Fibroblast of lung (primary cell): ENCODE data around the gene NACAD. TPM values are rescaled to one million over a fixed set of nuclear protein-coding genes. Genes with fewer than 3 reads are reported as not detected.

Experiments
- DNase-seq, 2 donors: peaks; one replicate each; pipeline versions ENCODE4 v3.0.0 to v3.0.0-alpha.2; 2010; ENCODE audit warnings: low read depth in 2 of 2
- H2AFZ ChIP-seq: 2 replicates; pipeline ENCODE4 v1.5.1; 2012; ENCODE audit warnings: low read length, control low read depth, inconsistent platforms
- H3K27ac ChIP-seq: 2 replicates; pipeline ENCODE4 v1.5.1; 2011; ENCODE audit warnings: low read length, control low read depth; ENCODE audit not compliant: insufficient read depth
- H3K27me3 ChIP-seq: 2 replicates; pipeline ENCODE4 v1.5.1; 2011; ENCODE audit warnings: mild to moderate bottlenecking, low read length; ENCODE audit not compliant: control insufficient read depth, insufficient read depth
- H3K36me3 ChIP-seq: 2 replicates; pipeline ENCODE4 v1.5.1; 2011; ENCODE audit warnings: low read length; ENCODE audit not compliant: control insufficient read depth, insufficient read depth
- H3K4me1 ChIP-seq: 2 replicates; pipeline ENCODE4 v1.5.1; 2011; ENCODE audit warnings: low read length; ENCODE audit not compliant: control insufficient read depth, insufficient read depth; ENCODE audit errors: extremely low read depth
- H3K4me2 ChIP-seq: 2 replicates; pipeline ENCODE4 v1.5.1; 2011; ENCODE audit warnings: low read length, control low read depth; ENCODE audit not compliant: insufficient read depth; ENCODE audit errors: extremely low read depth
- H3K4me3 ChIP-seq, 4 experiments: fragments of 200-600 bp in 1 of 4; sonication (generic) in 1 of 4; replicated peaks in 1 of 4; 2 replicates each; pipeline ENCODE4 v1.5.1; 2011 to 2016; ENCODE audit warnings: low read length in 4 of 4, low read depth in 3 of 4, mild to moderate bottlenecking in 3 of 4, control low read depth in 2 of 4, inconsistent platforms in 1 of 4, mixed read lengths in 1 of 4; ENCODE audit not compliant: insufficient read depth in 1 of 4; ENCODE audit errors: control extremely low read depth in 1 of 4
- H3K79me2 ChIP-seq: 2 replicates; pipeline ENCODE4 v1.5.1; 2012; ENCODE audit warnings: mild to moderate bottlenecking, low read length, inconsistent platforms; ENCODE audit not compliant: control insufficient read depth, insufficient read depth
- H3K9ac ChIP-seq: 2 replicates; pipeline ENCODE4 v1.5.1; 2011; ENCODE audit warnings: mild to moderate bottlenecking, low read length, control low read depth; ENCODE audit not compliant: insufficient read depth
- H3K9me3 ChIP-seq: 2 replicates; pipeline ENCODE4 v1.5.1; 2012; ENCODE audit warnings: low read depth, low read length; ENCODE audit not compliant: control insufficient read depth, insufficient read depth
- H4K20me1 ChIP-seq: 2 replicates; pipeline ENCODE4 v1.5.1; 2011; ENCODE audit warnings: low read length; ENCODE audit not compliant: control insufficient read depth, insufficient read depth; ENCODE audit errors: extremely low read depth
- CTCF ChIP-seq, 2 donors: IDR thresholded peaks in 1 of 2; conservative IDR thresholded peaks in 1 of 2; 1 replicate in 1 of 2; 2 replicates in 1 of 2; pipeline ENCODE4 v1.5.1; 2011 to 2012; ENCODE audit warnings: low read length in 2 of 2, control low read depth in 1 of 2, inconsistent platforms in 1 of 2, low read depth in 1 of 2, mild to moderate bottlenecking in 1 of 2
- EZH2 ChIP-seq: IDR thresholded peaks from 2 replicates; pipeline ENCODE4 v1.5.1; 2012; ENCODE audit warnings: low read length, control low read depth, mild to moderate bottlenecking; ENCODE audit errors: missing control alignments
- polyA plus RNA-seq, 2 donors: library from polyadenylated mRNA; depleted of rRNA in 1 of 2; stranded (reverse) in 1 of 2; unstranded in 1 of 2; fragments of >200 nt; gene quantifications; 2 replicates each; pipeline ENCODE4 v1.2.1, GENCODE V29; 2011 to 2012; ENCODE audit warnings: missing spikeins in 1 of 2
- total RNA-seq: library from RNA; depleted of rRNA; stranded (reverse); fragments of >200 nt; gene quantifications from 2 replicates; pipeline ENCODE4 v1.2.1, GENCODE V29; 2014

NACAD gene
- total and polyA plus RNA-seq, 2 donors (not counting 1 experiment from before 2014, with no cell fraction given) = 0.41 to 2.8 TPM

- H3K9me3 ChIP-seq = no peaks in the 10 kb centered on the region
- DNase-seq = no peak
- H3K4me2 ChIP-seq = no peak overlapping the region
- H3K27me3 ChIP-seq = no peaks in the 10 kb centered on the region
- no peak overlapping the region for H2AFZ ChIP-seq
- TF ChIP-seq EZH2 (no peak), CTCF (conservative IDR thresholded peaks at IDR 0.05 in 1 of 2, IDR thresholded peaks at IDR 0.05 in 1 of 2; ENCODE audit: low read depth in 1 of 2, low read length in 2 of 2) (no peak)
- H3K27ac ChIP-seq = no peak overlapping the region
- no peaks in the 10 kb centered on the region for H3K79me2 ChIP-seq
- H3K9ac ChIP-seq = no peak overlapping the region
- no peaks in the 10 kb centered on the region for H3K36me3 ChIP-seq
- no peaks in the 10 kb centered on the region for H3K4me1 ChIP-seq
- no peaks in the 10 kb centered on the region for H4K20me1 ChIP-seq
- H3K4me3 ChIP-seq = no peak overlapping the region
Measured at GRCh38 chr7:45126920-45127319, 38.2 kb upstream of the NACAD start.

- H3K27me3 ChIP-seq = no peaks in the 10 kb centered on the region
- no peak overlapping the region for H3K27ac ChIP-seq
- H2AFZ ChIP-seq = no peak overlapping the region
- H3K36me3 ChIP-seq = no peaks in the 10 kb centered on the region
- H3K9ac ChIP-seq = no peak overlapping the region
- H3K79me2 ChIP-seq = no peaks in the 10 kb centered on the region
- no peak for TF ChIP-seq EZH2
- no peak for TF ChIP-seq CTCF (conservative IDR thresholded peaks at IDR 0.05 in 1 of 2, IDR thresholded peaks at IDR 0.05 in 1 of 2; ENCODE audit: low read depth in 1 of 2, low read length in 2 of 2)
- H3K9me3 ChIP-seq = no peaks in the 10 kb centered on the region
- no peak overlapping the region for H3K4me3 ChIP-seq
- H3K4me1 ChIP-seq = no peaks in the 10 kb centered on the region
- H3K4me2 ChIP-seq = no peak overlapping the region
- no peaks in the 10 kb centered on the region for H4K20me1 ChIP-seq
- no peak for DNase-seq
Measured at GRCh38 chr7:45126201-45126600, 37.4 kb upstream of the NACAD start.

GRCh38 chr7:45125193-45125904 lies 36.6 kb upstream of the NACAD start:
- H3K4me1 ChIP-seq = no peaks in the 10 kb centered on the region
- no peak overlapping the region for H2AFZ ChIP-seq
- H3K4me2 ChIP-seq = no peak overlapping the region
- H3K27me3 ChIP-seq = no peaks in the 10 kb centered on the region
- H3K9ac ChIP-seq = no peak overlapping the region
- TF ChIP-seq CTCF (conservative IDR thresholded peaks at IDR 0.05 in 1 of 2, IDR thresholded peaks at IDR 0.05 in 1 of 2; ENCODE audit: low read depth in 1 of 2, low read length in 2 of 2) (no peak), EZH2 (no peak)
- no peaks in the 10 kb centered on the region for H4K20me1 ChIP-seq
- no peak overlapping the region for H3K4me3 ChIP-seq
- H3K27ac ChIP-seq = no peak overlapping the region
- DNase-seq = no peak
- no peaks in the 10 kb centered on the region for H3K36me3 ChIP-seq
- H3K79me2 ChIP-seq = no peaks in the 10 kb centered on the region
- H3K9me3 ChIP-seq = no peaks in the 10 kb centered on the region
